ENCODE results near the gene POLR2A. TPM values are rescaled to one million over a fixed set of nuclear protein-coding genes. Genes with fewer than 3 reads are reported as not detected.

The POLR2A gene
- total RNA-seq, 4 donors from 2014 or later, result 94.6 to 204 (median 157) TPM

- no peaks in the 10 kb centered on the region for H3K36me3 ChIP-seq
- no peaks in the 10 kb centered on the region for H3K9me3 ChIP-seq
- no peak overlapping the region for H3K27ac ChIP-seq
- H3K4me3 ChIP-seq, result no peak overlapping the region
- TF ChIP-seq CTCF (IDR thresholded peaks at IDR 0.05) (no peak), POLR2A (IDR thresholded peaks at IDR 0.05) (no peak)
- H3K27me3 ChIP-seq, result peaks cover 0 to 19% of the 10 kb centered on the region in 2 donors
- H3K4me1 ChIP-seq, result peaks cover 8 to 47% (median 37%) of the 10 kb centered on the region in 4 donors
- DNase-seq, result no peak
Measured at GRCh38 chr17:7441266-7441665, 42.9 kb upstream of the POLR2A start.

GRCh38 chr17:7442142-7442541 is 42.0 kb upstream of the POLR2A start:
- Histone ChIP-seq H3K4me3 (no peak overlapping the region), H3K27ac (no peak overlapping the region), H3K36me3 (no peaks in the 10 kb centered on the region), H3K27me3 (peaks cover 0 to 24% of the 10 kb centered on the region in 2 donors), H3K4me1 (peaks cover 8 to 44% (median 30%) of the 10 kb centered on the region in 4 donors), H3K9me3 (no peaks in the 10 kb centered on the region)
- TF ChIP-seq POLR2A (IDR thresholded peaks at IDR 0.05) (no peak), CTCF (IDR thresholded peaks at IDR 0.05) (no peak)
- no peak for DNase-seq

- H3K36me3 ChIP-seq, result no peaks in the 10 kb centered on the region
- no peaks in the 10 kb centered on the region for H3K9me3 ChIP-seq
- H3K4me3 ChIP-seq, result no peak overlapping the region
- TF ChIP-seq POLR2A (IDR thresholded peaks at IDR 0.05), result no peak
- TF ChIP-seq CTCF (IDR thresholded peaks at IDR 0.05), result no peak
- H3K27ac ChIP-seq, result no peak overlapping the region
- peaks cover 4 to 30% (median 23%) of the 10 kb centered on the region in 4 donors for H3K4me1 ChIP-seq
- no peak for DNase-seq
- peaks cover 0 to 27% of the 10 kb centered on the region in 2 donors for H3K27me3 ChIP-seq
Measured at GRCh38 chr17:7443499-7444485, 40.4 kb upstream of the POLR2A start.

- H3K27me3 ChIP-seq, result peaks cover 0 to 16% of the 10 kb centered on the region in 2 donors
- peak; percentile 58 to 89 (median 84) for DNase-seq
Measured at GRCh38 chr17:7444682-7445618, 39.2 kb upstream of the POLR2A start, which contains the start of gene CHRNB1. TSS of gene CHRNB1 (plus strand) at chr17:7445061. CDS start at chr17:7445128, 67 bp downstream.

More at GRCh38 chr17:7444682-7445618, 39.2 kb upstream of the POLR2A start, which contains the start of gene CHRNB1:
- TF ChIP-seq CTCF (IDR thresholded peaks at IDR 0.05) (peak in 2 of 6 experiments; percentile 10 to 13), POLR2A (IDR thresholded peaks at IDR 0.05) (no peak)
- H3K4me3 ChIP-seq, result peak within 1 kb of the TSS; percentile 20 to 54 (median 42)
- no peaks in the 10 kb centered on the region for H3K9me3 ChIP-seq
- H3K36me3 ChIP-seq, result no peaks in the 10 kb centered on the region
- peaks cover 0 to 22% (median 16%) of the 10 kb centered on the region in 4 donors for H3K4me1 ChIP-seq
- peak within 1 kb of the TSS in 1 of 4 donors; percentile 66 for H3K27ac ChIP-seq

All from Peyer's patch (tissue), 4 donors.